Germinal center (tissue), 1 donor: ENCODE results near the gene RAB8A.
"Not testable (repeated sequence)": the region's sequence is repeated elsewhere in the genome, so short reads cannot be mapped to it uniquely, and the experiment has no call there.

Source experiments
- DNase-seq: peaks from one replicate; pipeline ENCODE4 v3.0.0; 2012; ENCODE audit warnings: mixed read lengths, low spot score

Gene RAB8A

DNA sequence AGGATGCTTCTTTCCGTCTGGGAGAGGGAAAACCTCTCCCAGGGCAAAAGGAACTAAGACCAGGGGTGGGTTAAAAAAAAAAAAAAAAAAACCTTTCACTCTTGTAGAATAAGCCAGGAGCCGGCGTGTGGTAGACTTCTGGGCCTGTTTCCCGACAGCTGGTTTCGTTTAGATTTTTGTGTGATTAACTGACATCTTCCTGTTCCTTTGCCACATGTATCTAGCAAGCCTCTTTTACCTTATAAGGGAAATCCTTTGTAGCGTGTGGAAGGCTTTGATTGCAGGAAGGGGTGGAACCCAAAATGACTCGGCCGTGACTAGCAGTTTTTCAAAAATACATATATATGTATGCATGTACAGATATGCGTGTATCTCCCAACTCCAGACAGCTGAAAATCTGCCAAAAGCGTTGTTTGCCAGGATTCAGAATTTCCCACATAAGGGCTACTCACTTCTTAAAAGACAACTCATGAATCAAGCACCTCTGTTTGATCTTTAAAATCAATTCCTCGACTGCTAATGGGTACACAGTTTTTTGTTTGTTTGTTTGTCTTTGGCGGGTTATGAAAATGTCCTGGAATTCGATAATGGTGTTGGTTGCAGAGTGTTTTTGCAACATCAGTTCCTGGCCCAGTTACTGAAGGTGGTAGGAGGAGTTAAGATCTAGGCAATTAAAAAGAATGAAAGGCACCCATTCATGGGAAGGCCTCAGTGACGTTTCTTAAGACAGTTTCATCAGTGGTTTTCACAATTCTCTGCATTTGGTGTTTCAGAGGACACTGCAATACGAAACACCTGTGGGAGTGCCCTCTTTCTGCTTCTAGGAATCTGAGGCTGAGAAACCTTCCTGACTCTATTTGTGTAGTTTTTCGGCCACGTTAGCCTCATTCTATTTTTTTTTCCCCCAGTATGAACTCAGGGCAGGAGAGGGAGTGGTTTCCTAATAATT lies 32.7 kb upstream of the RAB8A start:
- DNase-seq: peak; percentile 77

DNA sequence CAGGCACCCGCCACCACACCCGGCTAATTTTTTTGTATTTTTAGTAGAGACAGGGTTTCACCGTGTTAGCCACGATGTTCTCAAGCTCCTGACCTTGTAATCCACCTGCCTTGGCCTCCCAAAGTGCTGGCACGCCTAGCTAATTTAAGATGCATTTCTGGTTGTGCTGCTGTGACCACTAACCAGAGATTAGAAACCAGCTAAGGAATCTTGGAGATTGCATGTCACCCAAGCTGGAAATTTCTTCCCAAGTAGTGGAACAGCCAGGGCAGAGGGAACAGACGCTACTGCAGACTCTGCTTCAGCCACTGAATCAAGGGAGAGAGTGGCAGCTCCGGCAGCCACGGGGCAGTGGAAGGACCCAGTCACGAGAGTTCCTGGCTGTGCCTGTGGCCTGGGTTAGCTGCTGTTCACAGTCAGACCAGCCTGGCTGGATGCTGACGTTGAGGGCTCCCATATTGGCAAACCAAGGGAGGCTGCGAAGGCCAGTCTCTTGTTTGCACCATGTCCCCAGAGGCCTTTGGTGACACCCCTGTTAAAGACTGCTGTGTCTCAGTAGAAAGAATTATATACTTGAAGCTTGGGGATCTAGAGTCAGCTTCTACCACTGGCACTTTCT lies 27.5 kb upstream of the RAB8A start:
- DNase-seq: no peak

DNA sequence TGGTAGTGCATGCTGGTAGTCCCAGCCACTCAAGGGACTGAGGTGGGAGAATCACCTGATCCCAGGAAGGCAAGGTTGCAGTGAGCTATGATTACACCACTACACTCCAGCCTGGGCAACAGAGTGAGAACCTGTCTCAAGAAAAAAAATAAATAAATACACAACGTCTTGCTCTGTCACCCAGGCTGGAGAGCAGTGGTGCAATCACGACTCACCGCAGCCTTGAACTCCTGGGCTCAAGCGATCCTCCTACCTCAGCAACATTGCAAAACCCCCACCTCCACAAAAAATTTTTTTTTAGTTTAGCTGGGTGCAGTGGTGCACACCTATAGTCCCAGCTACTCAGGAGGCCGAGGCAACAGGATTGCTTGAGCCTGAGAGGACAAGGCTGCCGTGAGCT lies 26.6 kb upstream of the RAB8A start:
- DNase-seq: no peak

DNA sequence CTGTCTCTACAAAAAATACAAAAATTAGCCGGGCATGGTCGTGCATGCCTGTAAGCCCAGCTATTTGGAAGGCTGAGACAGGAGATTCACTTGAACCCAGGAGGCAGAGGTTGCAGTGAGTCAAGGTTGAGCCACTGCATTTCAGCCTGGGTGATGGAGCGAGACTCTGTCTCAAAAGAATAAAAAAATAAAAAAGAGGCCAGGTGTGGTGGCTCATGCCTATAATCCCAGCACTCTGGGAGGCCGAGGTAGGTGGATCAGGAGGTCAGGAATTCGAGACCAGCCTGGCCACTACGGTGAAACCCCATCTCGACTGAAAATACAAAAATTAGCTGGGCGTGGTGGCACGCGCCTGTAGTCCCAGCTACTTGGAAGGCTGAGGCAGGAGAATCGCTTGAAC lies 24.3 kb upstream of the RAB8A start:
- not testable (repeated sequence) for DNase-seq

DNA sequence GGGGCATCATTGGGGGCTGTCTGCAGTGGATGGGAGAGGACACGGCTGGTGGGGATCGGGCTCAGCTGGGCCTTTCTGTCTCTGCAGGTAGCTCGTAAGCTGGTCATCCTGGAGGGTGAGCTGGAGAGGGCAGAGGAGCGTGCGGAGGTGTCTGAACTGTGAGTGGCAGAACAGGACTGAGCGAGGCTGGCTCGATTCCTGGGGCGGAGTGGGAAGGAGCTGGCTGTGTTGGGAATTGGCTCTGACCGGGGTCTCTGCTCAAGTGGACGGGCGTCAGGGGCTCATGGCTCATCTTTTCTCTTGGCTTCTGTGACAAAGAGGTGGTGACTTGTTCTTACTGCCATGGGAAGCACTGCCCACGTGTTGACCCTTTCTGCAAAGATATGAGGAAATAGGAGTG lies 23.7 kb upstream of the RAB8A start:
- DNase-seq: no peak

DNA sequence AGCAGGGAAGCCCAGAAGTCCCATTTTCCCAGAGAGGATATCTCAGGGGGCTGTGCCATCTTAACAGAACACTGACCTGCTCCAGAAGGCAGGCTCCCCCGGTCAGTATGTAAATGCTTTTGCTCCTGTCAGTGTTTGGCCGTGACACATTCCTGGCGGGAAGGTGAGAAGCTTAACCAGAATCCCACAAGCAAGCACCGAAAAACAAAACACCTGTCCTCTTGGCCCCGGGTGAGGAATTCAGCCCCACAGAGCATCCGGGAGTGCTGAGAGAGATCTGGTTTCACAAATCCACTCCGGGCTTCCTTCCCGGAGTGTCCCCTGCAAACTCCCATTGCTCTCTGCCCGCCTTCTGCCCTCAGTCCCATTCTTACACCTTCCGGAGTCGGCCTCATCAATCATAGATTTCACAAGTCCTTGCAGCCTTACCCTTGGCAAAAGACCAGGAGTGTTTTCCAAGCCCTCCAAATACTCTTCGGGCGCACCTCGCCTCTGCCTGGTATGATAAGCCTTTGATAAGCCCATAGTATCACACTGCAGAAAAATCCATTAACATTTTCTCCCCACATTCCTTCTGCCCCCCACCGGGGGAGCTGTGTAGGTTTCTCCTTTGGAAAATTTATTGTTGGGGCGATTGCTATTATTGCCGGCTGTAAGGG lies 23.2 kb upstream of the RAB8A start:
- DNase-seq: no peak

DNA sequence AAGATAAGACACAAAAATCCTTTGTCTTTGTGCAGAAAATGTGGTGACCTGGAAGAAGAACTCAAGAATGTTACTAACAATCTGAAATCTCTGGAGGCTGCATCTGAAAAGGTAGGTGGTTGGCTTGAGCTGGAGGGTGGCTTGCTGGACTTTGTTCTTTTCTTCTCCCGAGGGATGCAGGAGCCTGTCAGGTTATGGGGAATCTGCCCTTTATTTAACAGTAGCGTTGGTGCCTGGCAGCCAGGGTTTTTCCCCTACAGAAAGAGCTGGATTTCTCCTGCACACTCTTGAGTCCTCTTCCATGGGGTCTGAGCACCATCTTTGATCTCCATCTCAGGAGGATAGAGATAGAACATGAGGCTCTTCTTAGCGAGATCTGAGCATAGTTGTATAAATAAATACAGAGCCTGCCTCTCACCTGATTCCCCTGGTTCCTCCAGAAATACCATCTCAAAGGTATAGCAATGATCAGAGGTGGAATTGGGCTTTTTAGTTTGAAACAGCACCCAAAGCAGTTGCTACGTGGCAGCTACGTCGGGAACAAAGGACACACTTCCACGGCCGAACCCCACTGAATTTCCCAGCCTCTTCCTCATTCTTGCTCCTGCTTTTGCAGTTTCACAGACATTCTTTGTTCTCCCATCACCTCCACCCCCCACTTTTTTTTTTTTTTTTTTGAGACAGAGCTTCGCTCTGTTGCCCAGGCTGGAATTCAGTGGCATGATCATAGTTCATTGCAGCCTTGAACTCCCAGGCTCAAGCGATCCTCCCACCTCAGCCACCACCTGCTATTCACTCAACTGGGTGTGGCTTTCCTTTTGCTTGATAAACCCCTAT lies 22.5 kb upstream of the RAB8A start:
- no peak for DNase-seq

DNA sequence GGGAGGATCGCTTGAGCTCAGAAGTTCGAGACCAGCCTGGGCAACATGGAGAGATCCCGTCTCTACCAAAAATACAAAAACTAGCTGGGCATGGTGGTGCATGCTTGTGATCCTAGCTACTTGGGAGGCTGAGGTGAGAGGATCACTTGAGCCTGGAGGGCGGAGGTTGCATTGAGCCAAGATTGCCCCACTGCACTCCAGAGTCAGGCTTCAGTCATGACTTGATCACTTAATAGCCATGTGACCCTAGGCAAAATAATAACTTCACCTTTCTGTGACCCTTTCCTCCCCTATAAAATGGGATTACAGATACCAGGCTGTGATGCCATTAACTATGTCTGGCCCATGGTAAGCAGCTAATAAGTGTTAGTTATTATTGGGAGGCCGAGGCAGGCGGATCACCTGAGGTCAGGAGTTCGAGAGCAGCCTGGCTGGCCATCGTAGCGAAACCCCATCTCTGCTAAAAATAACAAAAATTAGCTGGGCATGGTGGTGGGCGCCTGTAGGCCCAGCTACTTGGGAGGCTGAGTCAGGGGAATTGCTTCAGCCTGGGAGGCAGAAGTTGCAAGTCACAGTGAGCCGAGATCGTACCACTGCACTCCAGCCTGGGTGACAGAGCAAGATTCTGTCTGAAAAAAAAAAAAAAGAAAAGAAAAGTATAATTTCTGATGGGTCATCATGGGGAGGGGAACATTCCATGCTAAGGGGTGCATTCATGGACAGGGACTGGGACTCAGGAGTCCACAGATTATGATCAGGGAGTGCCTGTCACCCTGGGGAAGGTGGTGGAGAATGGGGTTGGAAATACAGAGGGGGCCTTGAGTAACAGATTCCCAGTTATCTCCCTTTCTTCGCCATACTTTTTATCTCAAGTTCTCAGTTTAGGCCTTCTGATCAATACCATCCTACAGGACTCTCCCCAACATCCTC lies 19.9 kb upstream of the RAB8A start:
- no peak for DNase-seq

DNA sequence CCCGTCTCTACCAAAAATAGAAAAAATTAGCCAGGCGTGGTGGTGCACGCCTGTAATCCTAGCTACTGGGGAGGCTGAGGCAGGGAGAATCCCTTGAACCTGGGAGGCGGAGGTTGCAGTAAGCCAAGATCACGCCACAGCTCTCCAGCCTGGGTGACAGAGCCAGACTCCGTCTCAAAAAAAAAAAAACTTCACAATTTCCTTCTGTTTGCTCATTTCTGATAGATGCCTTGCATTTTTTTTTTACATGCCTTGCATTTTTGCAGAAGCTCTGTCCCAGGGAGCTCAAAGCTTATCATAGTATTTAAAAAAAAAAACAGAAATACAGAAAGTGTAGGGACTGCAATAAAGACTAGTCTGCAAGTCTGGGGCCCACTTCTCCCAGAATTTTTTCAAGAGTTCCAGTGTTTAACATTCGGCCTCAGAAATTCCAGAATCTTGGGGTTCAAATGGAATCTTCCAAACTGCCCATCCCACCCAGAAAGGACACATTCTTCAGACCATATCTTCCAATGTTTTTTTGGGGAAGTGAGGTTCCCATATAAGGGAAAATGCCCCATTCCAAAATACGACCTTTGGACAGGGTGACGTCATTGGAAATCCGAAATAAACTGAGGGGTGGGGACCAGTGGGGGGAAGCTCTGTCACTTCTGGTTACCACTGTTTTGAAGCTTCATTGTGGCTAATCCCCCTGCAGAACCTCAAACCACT lies 17.2 kb upstream of the RAB8A start:
- no peak for DNase-seq

DNA sequence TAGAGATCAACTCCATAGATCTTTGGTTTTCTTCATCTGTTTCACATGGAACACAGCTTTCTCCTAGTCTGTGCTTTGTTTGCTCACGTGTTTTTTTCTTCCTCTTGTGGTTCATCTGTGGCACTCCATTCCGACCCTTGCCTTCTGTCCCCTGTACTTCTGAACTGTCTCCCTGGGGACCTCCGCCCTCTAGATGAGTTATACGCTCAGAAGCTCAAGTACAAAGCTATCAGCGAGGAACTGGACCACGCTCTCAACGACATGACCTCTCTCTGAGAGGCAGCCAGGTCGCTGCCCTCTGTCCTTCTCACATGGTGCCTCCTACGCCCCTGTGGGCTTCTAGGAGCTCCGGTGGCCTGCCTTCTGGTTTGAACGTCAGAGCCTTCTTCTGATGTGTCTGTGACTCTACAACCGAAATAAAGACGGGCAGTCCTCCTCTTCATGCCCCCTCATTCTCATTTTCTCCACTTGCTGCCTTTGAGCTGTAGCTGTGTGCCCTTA lies 16.6 kb upstream of the RAB8A start:
- DNase-seq: no peak

DNA sequence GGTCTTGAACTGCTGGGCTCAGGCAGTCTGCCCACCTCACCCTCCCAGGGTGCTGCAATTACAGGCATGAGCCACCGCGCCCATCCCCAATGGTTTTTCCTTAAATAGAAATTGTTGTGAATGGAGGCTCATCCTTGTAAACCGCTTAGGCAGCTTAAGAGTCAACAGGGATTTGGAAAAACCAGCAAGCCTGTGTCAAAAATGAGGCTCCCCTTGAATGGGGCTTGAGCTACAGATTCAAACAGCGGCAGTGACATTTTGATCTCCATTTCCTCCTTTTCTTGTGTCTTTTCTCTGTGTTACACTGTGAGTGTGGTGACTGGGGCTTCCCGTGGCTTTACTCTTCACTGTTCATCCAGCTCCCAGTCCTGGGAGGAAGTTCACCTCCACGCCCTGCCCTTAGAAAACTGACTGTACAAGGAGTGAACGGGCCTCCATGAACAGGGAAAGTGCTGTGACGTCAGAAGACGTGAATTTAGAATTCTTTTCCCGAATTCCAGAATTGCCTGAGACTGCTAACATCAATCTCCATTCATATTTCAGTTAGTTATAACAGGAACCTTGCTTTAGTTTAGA lies 15.3 kb upstream of the RAB8A start:
- DNase-seq: no peak

DNA sequence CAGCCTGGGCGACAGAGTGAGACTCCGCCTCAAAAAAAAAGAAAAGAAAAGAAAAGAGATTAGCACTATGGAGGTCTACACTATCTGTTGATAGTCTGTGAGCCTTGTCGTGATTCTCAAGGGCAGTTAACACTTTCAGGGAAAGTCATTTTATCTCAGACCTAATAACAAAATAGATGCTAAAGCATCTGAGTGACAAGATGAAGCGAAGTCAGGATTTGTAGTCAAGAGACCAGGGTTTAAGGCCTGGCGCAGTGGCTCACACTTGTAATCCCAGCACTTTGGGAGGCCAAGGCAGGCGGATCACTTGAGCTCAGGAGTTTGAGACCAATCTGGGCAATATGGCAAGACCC lies 13.3 kb upstream of the RAB8A start:
- no peak for DNase-seq

DNA sequence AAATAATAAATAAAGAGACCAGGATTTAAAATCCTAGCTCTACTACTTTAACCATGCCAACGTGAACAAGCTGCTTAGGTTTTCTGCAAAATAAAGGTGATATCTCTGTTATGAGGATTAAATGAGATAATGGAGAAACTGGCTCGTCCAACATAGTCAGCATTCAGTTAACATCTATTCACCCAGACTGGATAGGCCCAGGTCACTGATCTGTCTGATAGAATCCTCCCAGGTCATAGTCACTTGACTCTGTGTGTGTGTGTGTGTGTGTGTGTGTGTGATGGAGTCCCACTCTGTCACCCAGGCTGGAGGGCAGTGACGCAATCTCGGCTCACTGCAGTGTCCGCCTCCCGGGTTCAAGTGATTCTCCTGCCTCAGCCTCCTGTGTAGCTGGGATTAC lies 12.9 kb upstream of the RAB8A start:
- DNase-seq: no peak

DNA sequence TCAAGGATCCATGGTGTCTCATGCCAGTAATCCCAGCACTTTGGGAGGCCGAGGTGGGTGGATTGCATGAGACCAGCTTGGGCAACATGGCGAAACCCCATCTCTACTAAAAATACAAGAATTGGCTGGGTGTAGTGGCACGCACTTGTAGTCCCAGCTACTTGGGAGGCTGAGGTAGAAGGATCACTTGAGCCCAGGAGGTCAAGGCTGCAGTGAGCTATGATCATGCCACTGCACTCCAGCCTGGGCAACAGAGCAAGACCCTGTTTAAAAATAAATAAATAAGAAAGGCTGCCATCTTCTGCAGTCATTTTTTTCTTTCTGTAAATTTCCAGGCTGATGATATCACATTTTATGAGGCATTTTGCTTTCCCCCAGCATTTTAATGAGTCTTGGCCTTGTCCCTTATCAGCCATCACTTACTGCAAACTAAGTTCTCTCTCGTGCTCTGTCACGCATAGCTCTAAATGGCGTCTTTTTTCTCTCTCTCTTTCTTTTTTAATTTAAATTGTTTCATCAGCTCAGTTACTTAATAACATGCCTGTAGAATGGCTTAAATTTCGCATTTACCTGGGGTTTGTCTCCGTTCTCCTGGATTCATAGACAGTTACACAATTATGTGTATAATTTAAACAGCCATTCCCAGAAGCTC lies 12.2 kb upstream of the RAB8A start:
- DNase-seq: not testable (repeated sequence)

DNA sequence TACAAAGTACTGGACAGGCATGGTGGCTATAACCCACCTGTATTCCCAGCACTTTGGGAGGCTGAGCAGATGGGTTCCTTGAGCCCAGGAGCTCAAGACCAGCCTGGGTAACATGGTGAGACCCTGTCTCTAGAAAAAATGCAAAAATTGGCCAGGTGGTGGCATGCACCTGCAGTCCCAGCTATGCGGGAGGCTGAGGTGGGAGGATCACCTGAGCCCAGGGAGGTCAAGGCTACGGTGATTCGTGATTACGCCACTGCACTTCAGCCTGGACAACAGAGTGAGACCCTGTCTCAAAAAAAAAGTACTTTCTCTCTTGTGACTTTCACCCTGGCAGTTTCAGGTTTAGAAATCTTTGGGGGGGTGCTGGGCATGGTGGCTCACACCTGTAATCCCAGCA lies 11.2 kb upstream of the RAB8A start:
- DNase-seq: no peak

DNA sequence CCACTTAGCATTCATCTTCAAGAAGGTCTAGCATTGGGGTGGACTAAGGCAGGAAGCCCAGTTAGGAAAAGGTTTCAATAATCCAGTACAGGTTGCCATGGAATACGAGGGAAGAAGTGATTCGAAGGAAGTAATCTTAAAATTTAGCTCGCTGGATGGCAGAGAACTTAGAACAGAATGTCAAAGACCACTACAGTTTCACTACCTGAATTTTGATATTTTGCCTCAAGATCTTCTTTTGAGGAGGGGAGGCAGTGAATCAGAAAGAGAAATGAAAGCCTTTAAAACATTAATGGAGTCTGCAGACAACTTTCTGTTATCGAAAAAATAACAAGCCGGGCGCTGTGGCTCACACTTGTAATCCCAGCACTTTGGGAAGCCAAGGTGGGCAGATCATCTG lies 7.0 kb upstream of the RAB8A start:
- DNase-seq: peak; percentile 39

DNA sequence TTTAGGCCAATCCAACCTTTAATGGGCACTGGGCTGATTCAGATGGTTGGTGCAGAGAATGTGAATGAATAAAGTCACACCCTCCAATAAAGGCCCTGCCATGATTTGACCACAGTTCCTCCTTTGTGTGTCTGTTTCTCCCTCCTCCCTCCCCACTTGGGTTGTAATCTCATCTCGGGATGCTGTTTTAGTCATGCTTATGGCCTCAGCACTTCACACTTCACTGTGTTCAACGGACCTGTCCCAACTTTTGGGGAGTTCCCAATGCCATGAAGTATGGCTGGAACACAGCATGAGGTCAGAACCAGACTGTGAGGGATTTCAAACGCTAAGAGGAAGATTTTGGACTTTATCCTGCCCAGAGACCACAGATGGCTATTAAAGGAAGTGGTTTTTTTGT lies 5.6 kb upstream of the RAB8A start:
- DNase-seq: no peak

DNA sequence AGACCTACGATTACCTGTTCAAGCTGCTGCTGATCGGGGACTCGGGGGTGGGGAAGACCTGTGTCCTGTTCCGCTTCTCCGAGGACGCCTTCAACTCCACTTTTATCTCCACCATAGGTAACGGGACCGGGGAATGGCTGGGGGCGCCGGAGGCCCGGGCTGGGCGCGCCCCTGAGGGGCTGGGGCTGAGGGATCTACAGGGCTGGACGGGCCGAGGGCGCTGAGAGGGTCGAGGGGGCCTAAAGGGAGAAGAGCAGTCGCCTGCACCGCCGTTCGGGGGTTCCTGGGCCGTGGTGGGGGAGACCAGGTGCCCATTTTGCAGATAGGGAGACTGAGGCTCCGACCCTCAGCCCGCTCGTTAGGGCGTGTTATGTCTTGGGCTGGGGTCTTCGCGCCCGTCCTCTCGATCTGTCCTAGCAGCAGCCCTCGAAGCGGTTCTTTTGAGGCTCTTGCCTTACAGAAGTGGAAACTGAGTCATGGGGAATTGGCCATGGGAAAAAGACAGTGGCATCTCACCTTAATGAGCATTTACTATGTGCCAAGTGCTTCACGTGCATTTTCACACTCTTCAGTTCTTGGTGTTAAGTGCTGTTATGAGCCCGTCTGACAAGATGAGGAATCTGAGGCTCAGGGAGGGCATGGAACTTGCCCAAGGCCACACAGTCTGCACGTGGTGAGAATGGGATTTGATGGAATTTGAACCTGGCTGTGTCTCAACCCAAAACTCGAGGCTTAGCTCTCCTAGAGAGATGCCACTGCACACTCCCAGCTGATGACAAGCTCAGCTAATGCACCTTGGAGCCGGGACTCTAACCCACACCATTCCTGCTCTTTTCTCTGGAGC lies 442 bp downstream of the RAB8A start:
- no peak for DNase-seq
